GM03348 (cell line): Measurements from ENCODE around the gene SLC8A2.
"Not testable (repeated sequence)": the region's sequence is repeated elsewhere in the genome, so short reads cannot be mapped to it uniquely, and the experiment has no call there.

Experiments
- DNase-seq: peaks from one replicate; pipeline ENCODE4 v3.0.0; 2012; ENCODE audit warnings: low spot score

SLC8A2 gene

DNA sequence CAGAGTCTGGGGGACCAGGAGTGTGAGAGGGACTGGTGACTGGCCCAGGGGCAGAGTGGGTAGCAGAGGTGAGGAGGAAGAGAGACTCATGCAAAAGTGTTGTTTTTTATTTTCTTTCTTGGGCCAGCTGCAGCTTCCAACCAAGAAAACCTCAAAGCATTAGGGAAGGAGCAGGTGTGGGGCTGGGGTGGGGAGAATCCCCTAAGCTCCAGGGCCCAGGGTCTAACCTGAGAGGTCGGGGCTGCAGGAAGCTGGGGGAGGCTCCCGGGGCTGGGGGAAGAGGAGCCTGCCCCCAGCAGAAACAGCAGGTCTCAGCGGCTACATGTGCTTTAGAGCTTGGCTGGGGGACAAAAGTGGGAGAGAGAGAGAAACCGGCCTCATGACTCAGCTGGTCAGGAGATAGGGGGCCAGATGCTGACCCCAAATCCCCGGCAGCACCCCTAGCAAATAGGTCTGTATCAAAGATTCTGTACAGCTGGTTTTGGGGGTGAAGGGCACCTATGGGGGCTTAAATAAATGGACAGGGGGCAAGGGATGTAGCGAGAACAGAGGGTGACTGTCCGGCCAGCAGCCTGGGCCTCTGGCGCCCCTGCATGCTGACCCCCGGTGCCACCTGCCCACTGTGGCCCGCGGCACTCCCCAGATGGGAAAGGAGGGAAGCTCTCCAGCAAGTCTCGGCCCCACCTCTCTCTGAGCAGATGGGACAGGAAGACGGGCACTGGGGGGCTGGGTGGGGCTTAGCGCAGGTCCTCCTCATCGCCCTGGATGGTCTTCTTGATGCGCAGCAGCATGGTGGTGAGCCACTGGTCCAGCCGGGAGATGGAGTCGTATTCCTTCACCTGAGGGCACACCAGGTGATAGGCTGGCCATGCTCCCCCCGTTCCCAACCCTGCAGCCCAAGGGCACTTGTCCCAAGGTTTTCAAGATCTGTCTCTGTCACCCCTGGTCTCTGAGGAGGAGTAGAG lies 16.1 kb upstream of the SLC8A2 start:
- DNase-seq, result no peak

DNA sequence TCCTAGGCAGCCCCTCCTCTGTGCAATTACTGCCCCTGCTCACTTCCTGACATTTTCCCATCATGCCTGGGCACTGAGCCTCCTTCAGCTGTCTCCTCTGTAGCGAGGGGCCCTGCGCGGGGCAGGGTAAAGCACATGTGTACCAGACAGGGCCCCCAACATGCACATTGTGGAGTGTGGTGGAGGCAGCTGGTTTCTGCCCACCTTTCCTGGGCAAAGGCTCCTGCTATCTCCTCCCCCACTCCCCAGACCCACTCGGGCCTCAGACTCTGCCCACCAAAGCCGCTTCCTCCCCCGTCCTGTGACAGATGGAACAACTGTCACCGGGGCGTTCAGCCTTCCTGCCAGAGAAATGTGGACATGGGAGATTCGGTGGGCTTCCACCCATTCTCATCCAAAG lies 15.2 kb upstream of the SLC8A2 start:
- DNase-seq, result no peak

DNA sequence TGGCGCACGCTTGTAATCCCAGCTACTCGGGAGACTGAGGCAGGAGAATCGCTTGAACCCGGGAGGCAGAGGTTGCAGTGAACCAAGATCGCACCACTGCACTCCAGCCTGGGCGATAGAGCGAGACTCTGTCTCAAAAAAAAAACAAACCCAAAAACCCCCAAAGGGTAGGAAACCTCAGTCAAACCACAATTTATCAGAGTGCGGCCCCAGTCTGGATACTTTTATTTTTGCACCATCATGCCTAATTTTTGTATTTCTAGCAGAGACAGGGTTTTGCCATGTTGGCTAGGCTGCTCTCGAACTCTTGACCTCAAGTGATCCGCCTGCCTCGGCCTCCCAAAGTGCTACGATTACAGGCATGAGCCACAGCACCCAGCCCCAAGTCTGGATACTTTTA lies 14.5 kb upstream of the SLC8A2 start:
- not testable (repeated sequence) for DNase-seq

DNA sequence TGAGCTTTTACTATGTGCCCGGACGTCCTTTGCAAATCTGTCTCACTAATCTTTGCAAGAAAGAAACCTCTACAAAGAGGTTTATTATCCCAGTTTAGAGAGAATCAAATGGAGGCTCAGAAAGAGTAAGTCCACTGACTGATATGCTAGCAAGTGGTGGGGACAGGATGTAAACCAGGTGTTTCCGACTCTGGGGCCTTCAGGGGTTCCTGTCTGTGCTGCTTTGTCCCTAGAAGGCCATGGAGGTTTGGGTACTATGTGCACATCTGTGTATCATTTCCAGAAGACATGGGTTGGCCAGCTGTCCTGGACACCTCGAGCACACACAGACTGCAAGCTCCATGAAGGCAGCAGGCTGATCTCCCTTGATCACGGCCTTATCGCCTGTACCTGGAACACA lies 13.5 kb upstream of the SLC8A2 start:
- no peak for DNase-seq

DNA sequence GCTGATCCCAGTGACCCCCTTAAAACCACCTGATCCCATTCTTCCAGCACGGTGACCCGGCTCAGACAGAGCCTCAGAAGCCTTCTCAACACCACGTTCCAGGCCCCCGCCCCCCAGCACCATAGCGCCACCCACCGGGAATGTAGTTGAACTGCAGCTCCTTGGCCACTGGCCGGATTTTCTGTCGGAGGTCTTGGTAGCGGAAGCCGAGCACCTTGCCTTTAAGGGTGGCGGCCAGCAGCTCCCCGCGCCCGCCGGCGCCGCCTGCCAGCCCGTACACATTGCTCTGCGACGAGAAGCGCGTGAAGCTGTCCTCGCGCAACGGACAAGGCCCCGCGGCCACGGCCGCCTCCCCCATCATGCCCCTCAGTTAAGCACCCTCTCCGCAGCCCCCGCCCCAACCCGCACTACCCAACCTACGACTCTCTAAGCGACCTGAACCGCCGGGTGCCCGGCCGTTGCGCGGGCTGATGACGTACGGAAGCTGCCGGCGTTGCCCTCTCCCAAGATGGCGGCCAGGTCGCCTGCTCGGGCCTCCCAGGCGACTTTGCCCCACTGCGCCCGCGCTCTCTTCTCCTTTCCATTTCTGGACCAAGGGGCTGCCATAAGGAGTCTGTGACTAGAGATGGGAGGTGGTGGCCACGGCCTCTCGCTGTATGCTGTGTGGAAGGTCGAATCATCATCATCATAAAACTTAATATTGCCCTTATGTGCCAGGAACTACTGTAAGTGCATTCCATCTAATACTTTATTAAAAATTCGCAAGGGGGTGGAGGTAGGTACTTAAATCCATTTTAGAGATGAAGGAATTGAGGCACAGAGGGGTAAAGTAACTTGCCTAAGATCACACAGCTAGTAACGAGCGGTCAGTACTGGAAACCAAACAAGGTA lies 12.4 kb upstream of the SLC8A2 start, which contains the start of gene KPTN:
KPTN (minus strand) TSS at position 420 of the 891 bp plus-strand sequence; CDS start at position 361, 59 bp downstream.
- DNase-seq, result peak; percentile 97

DNA sequence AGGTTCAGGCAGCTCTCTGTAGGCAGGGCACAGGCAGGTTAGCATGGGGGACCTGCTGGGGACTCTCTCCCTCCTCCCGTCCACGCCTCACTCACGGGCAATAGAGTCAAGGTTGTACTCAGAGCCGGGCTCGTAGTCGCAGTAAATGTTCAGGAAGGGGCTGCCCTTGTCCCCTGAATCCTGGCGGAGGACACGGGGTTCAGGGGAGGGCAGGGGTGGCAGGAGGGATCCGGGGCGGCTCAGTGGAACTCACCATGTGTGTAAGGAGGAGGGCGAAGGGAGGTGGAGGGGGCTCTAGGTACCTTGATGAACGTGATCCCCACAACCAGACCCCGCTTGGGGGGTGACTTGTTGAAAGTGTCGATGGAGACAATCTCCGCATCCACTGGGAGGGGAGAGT lies 11.5 kb upstream of the SLC8A2 start:
- DNase-seq, result no peak

DNA sequence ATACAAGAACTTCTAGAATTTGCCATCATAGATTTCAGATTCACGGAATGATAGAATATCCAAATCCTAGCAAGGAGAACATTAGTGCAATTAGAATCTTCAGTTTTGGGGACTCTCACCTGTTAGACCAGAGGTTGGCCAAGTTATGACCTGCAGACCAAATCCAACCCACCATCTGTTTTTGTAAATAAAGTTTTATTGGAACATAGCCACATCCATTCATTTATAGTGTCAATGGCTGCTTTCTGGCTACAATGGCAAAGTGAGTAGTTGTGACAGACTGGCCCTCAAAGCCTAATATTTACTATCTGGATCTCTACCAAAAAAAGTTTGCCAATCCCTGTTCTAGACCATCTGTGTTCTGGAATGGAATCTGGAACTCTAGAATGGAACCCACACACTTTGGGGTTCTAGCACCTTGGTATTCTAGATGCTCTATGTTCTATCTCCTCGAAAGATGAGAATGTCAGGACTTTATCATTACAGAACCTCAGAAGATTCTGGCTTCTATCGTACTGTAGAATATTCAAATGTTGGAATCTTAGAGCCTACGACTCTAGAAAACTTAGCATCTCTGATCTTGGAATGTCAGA lies 9.9 kb upstream of the SLC8A2 start:
- no peak for DNase-seq

DNA sequence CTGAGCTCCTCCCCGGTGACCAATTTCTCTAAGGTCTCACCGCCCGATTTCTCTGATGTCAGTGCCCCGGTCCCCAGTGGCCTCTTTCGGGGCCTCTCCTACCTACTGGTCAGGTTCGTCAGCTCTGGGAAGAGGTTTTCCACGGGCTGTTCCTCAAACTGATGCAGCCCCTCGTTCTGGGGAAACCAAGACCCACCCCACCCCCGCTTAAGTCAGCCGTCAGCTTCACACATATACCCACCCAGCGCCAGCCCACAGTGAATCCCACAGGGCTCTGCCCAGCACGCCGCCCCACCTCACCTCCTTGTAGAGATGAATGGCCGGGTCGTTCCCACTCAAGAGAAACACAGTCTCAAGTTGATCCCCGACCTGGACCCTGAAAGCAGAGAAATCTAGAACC lies 9.0 kb upstream of the SLC8A2 start:
- no peak for DNase-seq

DNA sequence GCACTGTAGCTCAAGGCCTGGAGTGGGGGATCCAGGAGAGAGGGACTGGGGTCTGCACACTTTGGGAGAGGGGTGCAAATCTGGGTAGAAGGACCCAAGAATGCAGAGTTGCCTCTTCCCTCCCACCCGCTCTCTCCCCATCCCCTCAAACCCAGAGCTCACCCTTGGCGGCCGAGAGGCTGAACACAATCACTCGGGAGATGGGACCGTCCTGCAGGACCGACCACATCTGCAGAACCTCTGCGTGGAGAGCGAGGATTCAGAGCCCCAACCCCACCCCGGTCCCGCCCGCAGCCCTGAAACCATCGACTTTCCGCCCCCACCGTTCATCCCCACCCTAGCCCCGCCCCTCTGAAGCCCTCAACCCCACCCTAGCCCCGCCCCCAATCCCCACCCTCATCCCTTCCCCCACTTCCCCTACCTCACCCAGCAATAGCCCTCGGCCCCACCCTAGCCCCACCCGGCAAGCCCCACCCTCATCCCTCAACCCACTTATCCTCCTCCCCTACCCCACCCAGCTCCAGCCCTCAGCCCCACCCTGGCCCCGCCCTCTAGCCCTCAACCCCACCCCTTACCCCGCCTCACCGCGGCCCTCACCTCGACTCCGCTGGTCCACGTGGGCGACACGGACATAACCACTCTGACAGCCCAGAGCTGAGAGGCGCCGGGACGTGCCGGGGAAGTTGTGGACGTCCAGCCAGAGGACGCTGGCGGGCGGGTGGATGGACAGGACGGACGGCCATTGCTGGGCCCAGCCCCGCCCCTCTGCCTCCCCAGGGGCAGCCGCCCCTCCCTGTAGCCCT lies 8.2 kb upstream of the SLC8A2 start:
- DNase-seq, result peak; percentile 58

DNA sequence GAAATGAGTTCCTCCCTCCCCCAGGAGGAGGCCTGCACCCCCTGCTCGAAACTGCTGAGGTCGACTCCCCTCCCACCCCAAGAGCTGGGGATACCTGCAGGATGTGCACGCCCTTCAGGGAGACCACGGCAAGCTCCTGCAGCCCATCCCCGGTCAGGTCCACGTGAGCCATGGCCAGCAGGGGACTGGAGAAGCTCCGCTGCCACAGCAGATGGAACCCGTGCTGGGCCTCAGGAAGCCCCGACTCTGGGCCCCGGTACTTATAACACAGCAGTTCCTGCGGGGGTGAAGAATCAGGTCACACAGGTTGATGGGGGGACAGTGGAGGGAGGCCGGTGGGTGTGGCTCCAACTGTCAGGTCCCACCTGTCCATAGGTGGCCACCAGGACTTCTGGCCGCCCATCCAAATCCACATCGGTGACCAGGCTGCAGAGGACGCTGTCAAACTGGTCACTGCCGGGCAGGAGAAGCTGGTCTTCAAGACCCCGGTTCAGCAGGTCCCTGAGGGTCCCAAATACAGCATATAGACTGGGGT lies 4.8 kb upstream of the SLC8A2 start:
- no peak for DNase-seq

DNA sequence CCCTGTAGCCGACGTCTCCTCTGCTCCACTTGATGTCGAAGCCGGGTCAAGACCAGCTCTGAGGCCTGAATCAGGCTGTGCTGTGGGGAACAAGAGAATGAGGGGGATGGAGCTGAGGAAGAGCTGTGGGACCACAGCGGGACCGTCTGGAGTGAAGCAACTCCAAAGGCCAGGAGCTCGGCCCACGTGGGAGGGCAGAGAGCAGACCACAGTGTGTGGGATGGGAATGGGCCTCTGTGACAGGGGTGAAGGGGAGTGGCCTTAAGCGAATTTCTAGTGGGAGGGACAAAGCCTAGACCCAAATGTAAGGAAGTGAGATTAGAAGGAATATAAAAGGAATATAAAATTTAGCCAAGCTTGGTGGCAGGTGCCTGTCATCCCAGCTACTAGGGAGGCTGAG lies 3.8 kb upstream of the SLC8A2 start:
- no peak for DNase-seq

DNA sequence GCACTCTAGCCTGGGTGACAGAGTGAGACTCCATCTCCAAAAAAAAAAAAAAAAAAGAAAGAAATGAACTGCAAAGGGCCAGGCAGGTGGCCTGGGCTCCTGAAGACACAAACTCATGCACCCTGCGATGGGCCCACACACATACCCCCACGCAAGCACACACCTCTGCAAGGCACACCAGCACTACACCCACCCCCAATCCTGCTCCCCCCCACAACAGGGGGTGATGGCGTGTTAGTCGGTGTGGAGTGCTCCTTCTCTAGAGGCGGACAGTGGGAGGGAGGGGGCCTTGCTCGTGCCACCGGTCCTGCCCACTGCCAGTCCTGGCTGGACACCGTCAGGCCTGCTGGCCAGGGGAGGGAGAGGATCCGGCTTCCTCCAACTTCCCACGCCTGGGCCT lies 1.6 kb upstream of the SLC8A2 start:
- DNase-seq, result no peak

DNA sequence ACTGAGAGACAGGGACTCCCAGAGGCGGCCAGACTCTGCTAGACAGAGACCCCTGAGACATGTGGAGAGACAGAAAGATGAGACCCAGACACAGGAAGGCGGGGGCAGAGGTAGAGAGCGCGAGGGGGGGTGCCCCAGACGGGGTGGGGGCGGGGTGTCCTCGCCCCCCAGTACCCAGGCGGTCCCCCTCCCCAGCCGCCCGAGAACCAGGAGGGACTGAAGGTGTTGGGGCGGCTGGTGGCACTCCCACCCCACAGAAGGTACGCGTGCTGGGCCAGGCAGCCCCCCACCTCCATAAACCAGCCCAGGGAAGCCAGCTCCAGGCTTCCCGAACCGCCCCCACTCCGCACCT lies 336 bp downstream of the SLC8A2 start:
- DNase-seq, result no peak

DNA sequence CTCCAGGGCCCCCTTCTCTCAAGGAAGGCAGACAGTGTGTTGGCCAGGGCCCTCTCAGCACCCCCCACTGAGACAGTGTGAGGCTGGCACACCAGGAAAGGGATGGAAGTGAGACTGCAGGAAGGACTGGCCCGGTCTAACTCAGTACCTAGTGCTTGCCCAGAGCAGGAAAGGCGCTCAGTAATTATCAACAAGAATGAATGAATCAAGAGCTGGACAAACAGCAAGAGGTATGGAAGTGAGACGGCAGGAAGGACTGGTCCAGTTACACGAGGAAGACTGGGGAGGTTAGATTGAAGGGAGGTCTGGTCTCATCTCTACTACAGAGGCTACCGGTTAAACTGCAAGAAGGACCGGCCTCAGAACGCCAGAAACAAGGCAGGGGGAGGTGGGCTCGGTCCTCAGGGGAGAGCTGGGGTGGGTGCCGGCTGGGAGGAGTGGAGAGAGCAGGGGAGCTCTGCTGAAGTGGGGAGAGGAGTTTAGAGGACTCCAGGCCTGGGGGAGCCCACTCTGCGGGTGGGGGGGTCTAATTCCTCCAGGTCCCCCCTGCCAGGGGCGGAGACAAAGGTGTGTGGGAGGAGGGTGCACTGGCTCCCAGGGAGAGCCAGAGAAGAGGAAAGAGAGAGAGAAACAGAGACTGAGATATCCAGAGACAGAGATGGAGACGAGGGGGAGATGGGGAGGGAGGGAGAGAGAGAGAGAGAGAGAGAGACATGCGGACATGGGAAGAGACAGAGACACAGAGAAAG lies 1.1 kb downstream of the SLC8A2 start:
- DNase-seq, result no peak

DNA sequence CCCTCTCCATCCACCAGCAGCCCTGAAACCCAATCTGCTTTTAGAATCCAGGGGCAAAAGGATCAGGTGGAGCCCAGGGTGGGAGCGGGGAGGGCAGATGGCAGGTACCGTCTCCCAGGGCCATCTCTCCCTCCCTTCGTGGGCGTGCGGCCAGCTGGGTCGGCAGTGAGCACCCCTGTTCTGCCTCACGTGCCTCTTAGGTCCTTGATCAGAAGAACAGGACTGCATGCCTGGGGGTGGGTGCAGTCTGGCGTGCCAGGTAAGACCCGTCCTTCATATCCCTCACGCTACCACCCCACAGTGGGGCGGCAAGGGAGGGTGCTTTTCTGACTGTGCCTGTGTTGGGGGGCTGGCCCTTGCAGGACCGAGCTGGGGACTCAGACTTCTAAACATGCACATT lies 2.0 kb downstream of the SLC8A2 start:
- DNase-seq, result no peak

DNA sequence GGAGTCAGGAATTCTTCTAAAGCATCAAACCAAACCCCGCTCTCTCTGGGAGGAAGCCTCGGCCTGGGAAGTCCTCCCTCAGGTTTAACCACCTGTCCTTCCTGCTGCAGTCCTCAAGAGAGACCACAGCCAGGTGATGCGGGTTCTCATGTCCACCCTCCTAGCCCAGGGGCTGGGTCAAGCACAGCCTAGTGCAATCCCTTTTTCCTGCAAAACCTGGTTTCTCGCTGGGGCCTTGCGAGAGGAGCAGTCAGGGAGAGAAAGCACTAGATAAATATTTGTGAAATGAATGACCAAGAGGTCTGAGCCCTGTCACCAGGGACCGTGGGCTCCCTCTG lies 2.4 kb downstream of the SLC8A2 start:
- DNase-seq, result no peak

DNA sequence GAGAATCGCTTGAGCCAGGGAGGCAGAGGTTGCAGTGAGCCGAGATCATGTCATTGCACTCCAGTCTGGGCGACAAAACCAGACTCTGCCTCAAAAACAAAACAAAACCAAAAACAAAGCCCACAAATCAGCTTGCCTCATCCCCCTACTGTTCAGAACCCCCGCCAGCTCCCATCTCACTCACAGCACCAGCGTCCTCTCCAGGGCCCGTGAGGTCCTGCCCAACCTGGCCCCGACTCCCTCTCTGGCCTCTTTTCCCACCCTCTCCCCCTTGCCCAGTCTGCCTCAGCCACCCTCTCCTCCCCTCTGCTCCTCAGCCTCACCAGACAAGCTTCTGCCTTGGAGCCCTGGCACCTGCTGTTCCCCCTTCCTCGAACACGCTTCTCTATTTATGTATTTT lies 3.8 kb downstream of the SLC8A2 start:
- no peak for DNase-seq

DNA sequence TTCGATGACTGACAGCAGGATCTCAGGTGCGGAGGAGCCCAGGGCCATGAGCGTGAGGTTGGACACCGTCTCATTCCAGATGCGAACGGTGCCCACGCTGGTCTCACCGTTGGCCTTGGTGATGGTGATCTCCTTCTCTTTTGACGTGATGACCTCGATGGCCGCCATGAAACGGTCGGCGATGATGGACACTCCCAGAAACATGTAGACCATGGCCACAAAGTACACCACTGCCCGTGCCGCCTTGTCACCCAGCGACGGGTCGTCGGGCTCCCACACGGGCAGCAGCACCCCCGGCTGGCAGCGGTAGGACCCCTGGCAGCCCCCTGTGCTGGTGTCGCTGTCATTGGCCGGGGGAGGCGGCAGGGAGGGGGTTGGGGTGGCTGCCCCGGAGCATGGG lies 5.7 kb downstream of the SLC8A2 start:
- DNase-seq, result no peak

DNA sequence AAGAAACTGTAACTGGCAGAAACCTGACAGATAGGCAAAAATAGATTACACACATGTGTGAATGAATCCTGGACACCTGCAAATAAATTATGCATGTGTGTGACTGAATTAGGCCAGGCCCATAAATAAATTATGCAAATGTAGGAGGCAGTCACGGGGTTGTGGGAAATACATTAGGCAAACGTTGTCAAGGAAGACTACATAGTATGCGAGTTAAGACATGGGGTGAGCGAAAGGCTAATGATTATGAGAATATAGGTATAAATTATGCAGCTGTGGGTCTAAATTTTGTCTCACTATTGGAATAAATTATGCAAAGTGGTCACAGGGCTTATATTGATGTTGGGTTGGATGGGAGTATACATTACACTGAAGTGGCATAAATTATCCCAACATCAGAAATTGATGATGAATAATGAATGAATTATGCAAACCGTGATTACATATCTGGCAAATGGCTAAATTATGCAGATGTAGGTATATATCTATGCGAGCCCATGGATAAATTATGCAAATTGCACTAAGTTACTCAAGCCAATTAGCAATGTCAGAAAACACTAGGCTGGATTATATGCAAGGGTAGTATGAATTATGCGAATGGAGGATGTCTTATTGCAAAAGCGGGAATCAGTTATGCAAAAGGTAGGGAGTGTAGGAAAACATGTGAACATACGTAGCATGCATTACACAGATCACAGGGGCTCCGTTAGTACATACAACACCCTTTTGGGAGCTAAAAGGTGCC lies 6.8 kb downstream of the SLC8A2 start:
- no peak for DNase-seq

DNA sequence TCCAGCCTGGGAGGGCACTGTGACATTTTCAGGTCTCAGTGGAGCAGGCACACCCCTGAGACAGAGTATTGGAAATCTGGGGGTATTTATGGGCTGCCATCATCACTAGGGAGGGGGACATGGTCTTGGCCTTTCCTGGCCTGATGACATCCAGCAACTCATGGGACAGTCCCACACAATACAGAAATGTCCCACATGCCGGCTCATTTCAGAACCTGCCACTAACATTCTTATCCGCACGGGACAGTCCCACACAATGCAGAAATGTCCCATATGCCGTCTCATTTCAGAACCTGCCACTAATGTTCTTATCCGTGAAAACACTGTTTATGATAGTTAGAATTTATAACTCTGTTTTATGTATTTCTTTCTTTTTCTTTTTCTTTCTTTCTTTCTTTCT lies 9.8 kb downstream of the SLC8A2 start:
- no peak for DNase-seq
